Heart left ventricle (tissue), 16 donors: ENCODE results near the gene F2RL2. TPM values are rescaled to one million over a fixed set of nuclear protein-coding genes. Genes with fewer than 3 reads are reported as not detected.
"Not testable (repeated sequence)": the region's sequence is repeated elsewhere in the genome, so short reads cannot be mapped to it uniquely, and the experiment has no call there.

Experiments used
- ATAC-seq, 4 donors: fragments of 200-7000 bp; cut with Tn5 transposase; one replicate each; pipeline ENCODE4 v1.9.1; 2020 to 2022; ENCODE audit warnings: moderate library complexity in 4 of 4, mild to moderate bottlenecking in 3 of 4, moderate number of reproducible peaks in 1 of 4
- DNase-seq, 5 donors: peaks; one replicate each; pipeline ENCODE4 v3.0.0-alpha.2; 2020
- H3K27ac ChIP-seq, 12 donors: fragments of 200-600 bp; sonication (generic) in 4 of 12; one replicate each; pipeline versions ENCODE4 v1.5.0 to v1.8.0; 2016 to 2022; ENCODE audit warnings: mild to moderate bottlenecking in 2 of 12
- H3K27me3 ChIP-seq, 9 donors: fragments of 200-600 bp; sonication (generic) in 2 of 9; one replicate each; pipeline versions ENCODE4 v1.5.1 to v1.8.0; 2016 to 2022; ENCODE audit warnings: mild to moderate bottlenecking in 3 of 9
- H3K36me3 ChIP-seq, 9 donors: fragments of 200-600 bp; sonication (generic) in 2 of 9; one replicate each; pipeline versions ENCODE4 v1.5.0 to v1.8.0; 2018 to 2022; ENCODE audit warnings: mild to moderate bottlenecking in 2 of 9
- H3K4me1 ChIP-seq, 12 donors: fragments of 200-600 bp; sonication (generic) in 4 of 12; one replicate each; pipeline versions ENCODE4 v1.5.0 to v1.8.0; 2016 to 2022; ENCODE audit warnings: mild to moderate bottlenecking in 3 of 12
- H3K4me3 ChIP-seq, 12 donors: fragments of 200-600 bp; sonication (generic) in 4 of 12; one replicate each; pipeline versions ENCODE4 v1.5.0 to v1.8.0; 2017 to 2022; ENCODE audit warnings: mild to moderate bottlenecking in 9 of 12, moderate library complexity in 4 of 12
- H3K9me3 ChIP-seq, 12 donors: fragments of 200-600 bp; sonication (generic) in 4 of 12; one replicate each; pipeline versions ENCODE4 v1.5.0 to v1.8.0; 2016 to 2022; ENCODE audit warnings: mild to moderate bottlenecking in 1 of 12
- POLR2A ChIP-seq, 2 donors: fragments of 450-650 bp; IDR thresholded peaks; one replicate each; pipeline ENCODE4 v1.6.1; 2017; ENCODE audit warnings: antibody characterized with exemption in 2 of 2, mild to moderate bottlenecking in 2 of 2, moderate library complexity in 2 of 2
- WGBS, 4 donors: extraction: QIAGEN DNeasy Blood & Tissue Kit in 2 of 4; methylation state at CpG; one replicate each; pipeline versions ENCODE4 v1.1.5 to v1.1.7; 2013 to 2018; 5-methylcytosine and 5-hydroxymethylcytosine counted together
- intact Hi-C, 10 donors: fragments of 100-400 bp; cut with DNase I; formaldehyde crosslinking; loops; one replicate each; pipeline versions ENCODE4 v1.11.1 to v1.14.2; 2022
- polyA plus RNA-seq, 2 donors: library from polyadenylated mRNA; stranded (reverse); fragments of 200-250 nt; gene quantifications; one replicate each; pipeline ENCODE4 v1.2.3, GENCODE V29; 2013
- total RNA-seq, 9 donors: library from RNA; depleted of rRNA in 2 of 9; stranded (reverse); fragments of >200 nt in 2 of 9; fragmentation: NEBNext Ultra II Directional in 3 of 9; extraction: Animal tissue kit (Norgen Biotek cat#: 25700) in 3 of 9; gene quantifications; one replicate each; pipeline versions ENCODE4 v1.1.0 to v1.2.4, GENCODE V29; 2016 to 2023
- TF ChIP-seq, protein P1 (sequence below), 12 donors: fragments of 200-600 bp; sonication (generic) in 4 of 12; IDR thresholded peaks; one replicate each; pipeline versions ENCODE4 v1.5.0 to v1.8.0; 2018 to 2022; ENCODE audit warnings: antibody characterized with exemption in 12 of 12, mild to moderate bottlenecking in 5 of 12
- donor health status: ischemic (EF 13 %, LVEDD 7.1; RV severe dilation, severe dysfunction).
- donor health status: healthy with polysubstance abuse.
- donor health status: DM: no; HTN: yes; CAD: no.
- donor health status: DM: no; HTN: no; CAD: no.
- donor health status: ischemic (EF 25% LVEDD 6.9; RV normal size, moderate dysfunction).
- donor health status: ischemic (EF 25% LVEDD 5.7; RV mildly dilated, moderate dysfunction).
- donor health status: healthy.
- donor health status: DM: yes; HTN: yes; CAD: no.
- donor health status: ischemic (EF 35%, LVEDD 5.7; RV mildly dilated, moderate dysfunction).
- donor health status: nonischemic (EF 11% LVEDD 7.7; RV severe dilation, severe dysfunction).
- donor health status: DM: yes; HTN: yes; CAD: no.
- donor health status: PGD.
- donor health status: ischemic (EF 29% LVEDD 5.4; RV normal size, mild dysfunction).
- donor health status: nonischemic (EF 23%, LVEDD 6.1; RV moderate dilation, normal function).

F2RL2 gene
- total and polyA plus RNA-seq, 11 donors: 0.08 to 1.7 (median 0.52) TPM

DNA sequence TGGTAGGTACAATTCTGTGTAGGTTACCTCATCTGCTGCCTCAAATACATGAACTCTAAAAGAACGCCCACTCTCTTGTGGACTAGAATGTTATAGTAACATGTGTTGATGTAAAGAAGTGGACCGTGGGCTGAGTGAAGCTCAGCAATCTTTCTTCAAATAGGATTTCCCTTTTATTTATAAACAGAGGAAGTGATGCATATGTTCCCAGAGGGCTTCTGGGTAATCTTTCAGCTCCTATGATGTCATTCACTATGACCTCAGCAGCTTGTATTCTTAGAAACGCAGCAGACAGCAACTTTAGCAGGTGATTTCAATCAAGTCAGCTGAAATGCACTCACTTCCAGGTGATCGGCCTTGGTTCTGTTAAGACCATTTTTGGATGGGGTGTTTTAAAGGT is 14.4 kb downstream of the F2RL2 start:
- H3K4me1 ChIP-seq: peaks cover 0 to 8% (median 0%) of the 10 kb centered on the region in 12 donors
- H3K4me3 ChIP-seq: no peak overlapping the region
- intact Hi-C loops: loop anchor here in 6 of 10 donors (10.0 kb wide), 3 partner anchors 256 to 416 kb away; no protein-coding TSS in a partner anchor
- H3K36me3 ChIP-seq: peaks cover 0 to 25% (median 0%) of the 10 kb centered on the region in 9 donors
- no peak overlapping the region for H3K27ac ChIP-seq
- DNase-seq (no peak), ATAC-seq (peak in 2 of 4 donors; percentile 46 to 64)
- TF ChIP-seq, protein P1, sequence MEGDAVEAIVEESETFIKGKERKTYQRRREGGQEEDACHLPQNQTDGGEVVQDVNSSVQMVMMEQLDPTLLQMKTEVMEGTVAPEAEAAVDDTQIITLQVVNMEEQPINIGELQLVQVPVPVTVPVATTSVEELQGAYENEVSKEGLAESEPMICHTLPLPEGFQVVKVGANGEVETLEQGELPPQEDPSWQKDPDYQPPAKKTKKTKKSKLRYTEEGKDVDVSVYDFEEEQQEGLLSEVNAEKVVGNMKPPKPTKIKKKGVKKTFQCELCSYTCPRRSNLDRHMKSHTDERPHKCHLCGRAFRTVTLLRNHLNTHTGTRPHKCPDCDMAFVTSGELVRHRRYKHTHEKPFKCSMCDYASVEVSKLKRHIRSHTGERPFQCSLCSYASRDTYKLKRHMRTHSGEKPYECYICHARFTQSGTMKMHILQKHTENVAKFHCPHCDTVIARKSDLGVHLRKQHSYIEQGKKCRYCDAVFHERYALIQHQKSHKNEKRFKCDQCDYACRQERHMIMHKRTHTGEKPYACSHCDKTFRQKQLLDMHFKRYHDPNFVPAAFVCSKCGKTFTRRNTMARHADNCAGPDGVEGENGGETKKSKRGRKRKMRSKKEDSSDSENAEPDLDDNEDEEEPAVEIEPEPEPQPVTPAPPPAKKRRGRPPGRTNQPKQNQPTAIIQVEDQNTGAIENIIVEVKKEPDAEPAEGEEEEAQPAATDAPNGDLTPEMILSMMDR (IDR thresholded peaks at IDR 0.05): no peak
- no peak for TF ChIP-seq POLR2A (IDR thresholded peaks at IDR 0.05)
- 46 to 58% (median 55%) methylated on average over 4 of the region's 4 CpGs for WGBS, 4 donors
- H3K27me3 ChIP-seq: no peaks in the 10 kb centered on the region
- no peaks in the 10 kb centered on the region for H3K9me3 ChIP-seq

DNA sequence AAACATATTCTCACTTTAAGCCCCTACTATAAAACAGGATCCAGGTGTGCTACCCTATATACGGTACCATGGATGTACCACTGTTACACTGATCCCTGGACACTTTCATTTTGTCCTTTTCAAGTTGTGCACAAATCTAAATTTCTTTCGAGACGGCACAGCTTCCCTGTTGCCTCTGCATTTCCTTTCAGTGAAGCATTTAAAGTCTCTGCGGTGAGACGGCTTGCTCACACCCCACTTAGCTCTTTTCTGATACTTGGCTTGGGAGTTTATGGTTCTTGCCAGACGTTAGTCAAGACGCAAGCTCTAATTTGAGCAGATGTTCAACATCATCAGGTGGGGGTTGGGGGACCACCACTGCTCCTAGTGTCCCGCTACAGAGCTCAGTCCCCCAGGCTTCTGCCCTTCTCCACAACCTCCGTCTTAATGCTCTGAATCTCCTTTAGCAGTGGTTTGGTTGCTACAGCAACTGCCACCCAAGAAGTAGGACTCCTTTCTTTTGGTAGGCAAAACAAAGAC is 15.8 kb downstream of the F2RL2 start:
- peaks cover 0 to 8% (median 0%) of the 10 kb centered on the region in 12 donors for H3K4me1 ChIP-seq
- no peaks in the 10 kb centered on the region for H3K9me3 ChIP-seq
- ATAC-seq: peak in 1 of 4 donors; percentile 26
- peaks cover 0 to 25% (median 0%) of the 10 kb centered on the region in 9 donors for H3K36me3 ChIP-seq
- peak overlapping the region in 3 of 12 donors; percentile 3 to 9 (median 6) for H3K4me3 ChIP-seq
- 39 to 52% (median 41%) methylated on average over 9 of the region's 9 CpGs for WGBS, 4 donors
- H3K27me3 ChIP-seq: no peaks in the 10 kb centered on the region
- intact Hi-C loops: loop anchor here in 6 of 10 donors (10.0 kb wide), 3 partner anchors 257 to 417 kb away; no protein-coding TSS in a partner anchor
- TF ChIP-seq, protein P1 (IDR thresholded peaks at IDR 0.05): no peak
- TF ChIP-seq POLR2A (IDR thresholded peaks at IDR 0.05): no peak
- peak overlapping the region in 4 of 12 donors; percentile 7 to 43 (median 36) for H3K27ac ChIP-seq
- peak in 1 of 5 donors; percentile 21 for DNase-seq

DNA sequence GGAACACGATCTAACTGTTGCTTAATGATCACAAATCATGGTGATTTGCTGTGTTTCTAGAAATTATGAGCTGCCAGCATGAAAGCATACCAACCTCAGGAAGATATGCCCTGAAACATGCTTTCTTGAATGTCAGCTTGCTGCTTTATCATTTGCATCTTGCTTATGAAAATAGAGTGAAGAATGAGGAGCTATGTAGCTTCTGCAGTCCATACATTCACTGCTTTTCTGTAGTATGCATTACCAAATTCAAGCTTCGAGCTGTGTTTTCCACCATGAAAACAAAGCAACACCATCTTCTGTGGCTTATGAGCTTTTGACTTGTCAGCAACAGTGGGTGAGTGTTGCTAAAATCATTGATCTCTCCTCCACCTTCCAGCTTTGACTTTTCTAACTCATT is 16.5 kb downstream of the F2RL2 start:
- peaks cover 0 to 22% (median 0%) of the 10 kb centered on the region in 9 donors for H3K36me3 ChIP-seq
- TF ChIP-seq, protein P1 (IDR thresholded peaks at IDR 0.05): no peak
- no peak for TF ChIP-seq POLR2A (IDR thresholded peaks at IDR 0.05)
- peaks cover 0 to 8% (median 0%) of the 10 kb centered on the region in 12 donors for H3K4me1 ChIP-seq
- peak overlapping the region in 1 of 12 donors; percentile 40 for H3K27ac ChIP-seq
- no peak overlapping the region for H3K4me3 ChIP-seq
- WGBS, 4 donors: 85 to 95% (median 91%) methylated on average over 2 of the region's 2 CpGs
- H3K9me3 ChIP-seq: no peaks in the 10 kb centered on the region
- intact Hi-C loops: loop anchor here in 6 of 10 donors (10.0 kb wide), 3 partner anchors 258 to 418 kb away; no protein-coding TSS in a partner anchor
- ATAC-seq (no peak), DNase-seq (no peak)
- no peaks in the 10 kb centered on the region for H3K27me3 ChIP-seq

DNA sequence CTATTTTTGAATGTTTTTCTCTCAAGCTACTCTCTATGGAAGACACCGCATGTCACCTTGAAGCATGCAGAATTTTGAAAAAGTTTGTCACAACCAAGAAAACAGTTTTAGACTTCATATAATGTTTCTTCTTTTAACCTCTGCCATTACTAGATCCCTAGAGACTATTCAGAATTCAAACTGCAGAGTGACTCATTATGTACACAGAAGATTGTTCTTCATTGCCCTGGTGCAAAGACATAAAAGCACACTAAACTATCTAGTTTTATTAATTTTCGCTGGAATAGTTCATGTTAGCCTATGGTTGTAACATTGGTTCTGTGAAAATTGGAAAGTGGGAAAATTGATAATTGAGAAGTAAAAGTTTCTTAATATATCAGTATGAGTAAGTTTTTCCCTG is 18.4 kb downstream of the F2RL2 start:
- 65 to 91% (median 70%) methylated on average over 2 of the region's 2 CpGs for WGBS, 4 donors
- H3K4me1 ChIP-seq: peaks cover 0 to 8% (median 0%) of the 10 kb centered on the region in 12 donors
- no peak overlapping the region for H3K27ac ChIP-seq
- DNase-seq: no peak
- H3K4me3 ChIP-seq: no peak overlapping the region
- ATAC-seq: no peak
- no peaks in the 10 kb centered on the region for H3K9me3 ChIP-seq
- TF ChIP-seq POLR2A (IDR thresholded peaks at IDR 0.05): no peak
- TF ChIP-seq, protein P1 (IDR thresholded peaks at IDR 0.05): no peak
- H3K27me3 ChIP-seq: no peaks in the 10 kb centered on the region
- H3K36me3 ChIP-seq: peaks cover 0 to 23% (median 0%) of the 10 kb centered on the region in 9 donors
- intact Hi-C loops: loop anchor here in 8 of 10 donors (2.0 to 10.0 kb wide), 8 partner anchors 32 to 420 kb away; no protein-coding TSS in a partner anchor

DNA sequence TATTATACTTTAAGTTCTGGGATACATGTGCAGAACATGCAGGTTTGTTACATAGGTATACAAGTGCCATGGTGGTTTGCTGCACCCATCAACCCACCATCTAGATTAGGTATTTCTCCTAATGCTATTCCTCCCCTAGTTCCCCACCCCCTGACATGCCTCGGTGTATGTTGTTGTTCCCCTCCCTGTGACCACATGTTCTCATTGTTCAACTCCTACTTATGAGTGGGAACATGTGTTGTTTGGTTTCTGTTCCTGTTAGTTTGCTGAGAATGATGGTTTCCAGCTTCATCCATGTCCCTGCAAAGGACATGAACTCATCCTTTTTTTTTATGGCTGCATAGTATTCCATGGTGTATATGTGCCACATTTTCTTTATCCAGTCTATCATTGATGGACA is 19.2 kb downstream of the F2RL2 start:
- H3K4me3 ChIP-seq, H3K27ac ChIP-seq, H3K4me1 ChIP-seq, H3K27me3 ChIP-seq, DNase-seq, H3K9me3 ChIP-seq, ATAC-seq: not testable (repeated sequence)
- intact Hi-C loops: loop anchor here in 8 of 10 donors (2.0 to 10.0 kb wide), 10 partner anchors 33 to 421 kb away; no protein-coding TSS in a partner anchor
- 70 to 89% (median 80%) methylated on average over 1 of the region's 1 CpG for WGBS, 4 donors
- peaks cover 0 to 19% (median 0%) of the 10 kb centered on the region in 9 donors for H3K36me3 ChIP-seq
